Left lung (tissue), 14 donors: Measurements from ENCODE around the gene IL4I1. TPM values are rescaled to one million over a fixed set of nuclear protein-coding genes. Genes with fewer than 3 reads are reported as not detected.
"Not testable (repeated sequence)": the region's sequence is repeated elsewhere in the genome, so short reads cannot be mapped to it uniquely, and the experiment has no call there.

Experiments used
- ATAC-seq: fragments of 200-7000 bp; cut with Tn5 transposase; one replicate; pipeline ENCODE4 v1.9.1; 2020; ENCODE audit warnings: moderate library complexity
- DNase-seq, 4 donors: peaks; one replicate each; pipeline ENCODE4 v3.0.0-alpha.2; 2013 to 2020
- H3K27ac ChIP-seq, 2 donors: fragments of 200-600 bp; sonication (generic) in 1 of 2; one replicate each; pipeline versions ENCODE4 v1.5.0 to v1.8.0; 2020 to 2021
- H3K27me3 ChIP-seq, 2 donors: fragments of 200-600 bp; sonication (generic) in 1 of 2; one replicate each; pipeline versions ENCODE4 v1.5.0 to v1.8.0; 2020 to 2021
- H3K36me3 ChIP-seq, 2 donors: fragments of 200-600 bp; sonication (generic) in 1 of 2; one replicate each; pipeline versions ENCODE4 v1.5.0 to v1.8.0; 2020 to 2021
- H3K4me1 ChIP-seq, 2 donors: fragments of 200-600 bp; one replicate each; pipeline ENCODE4 v1.8.0; 2021
- H3K4me3 ChIP-seq, 2 donors: fragments of 200-600 bp; sonication (generic) in 1 of 2; one replicate each; pipeline versions ENCODE4 v1.5.0 to v1.8.0; 2020 to 2021; ENCODE audit warnings: mild to moderate bottlenecking in 1 of 2
- H3K9me3 ChIP-seq, 2 donors: fragments of 200-600 bp; sonication (generic) in 1 of 2; one replicate each; pipeline versions ENCODE4 v1.5.0 to v1.8.0; 2020 to 2021
- intact Hi-C, 2 donors: fragments of 100-400 bp; cut with DNase I; formaldehyde crosslinking; loops; one replicate each; pipeline versions ENCODE4 v1.11.2 to v1.14.2; 2022
- long read RNA-seq, 12 donors: library from polyadenylated mRNA in 2 of 12; unstranded in 2 of 12; transcript quantifications; one replicate each; pipeline ENCODE4 v2.0.0 and lab custom pipeline, GENCODE V29; 2019 to 2026
- polyA plus RNA-seq, 6 donors: library from polyadenylated mRNA; unstranded; fragments of 120-200 nt; gene quantifications; one replicate each; pipeline ENCODE4 v1.2.1, GENCODE V29; 2013; ENCODE audit not compliant: insufficient read length in 6 of 6
- total RNA-seq, 2 donors: library from RNA; stranded (reverse); fragmentation: NEBNext Ultra II Directional; extraction: Animal tissue kit (Norgen Biotek cat#: 25700); gene quantifications; one replicate each; pipeline ENCODE4 v1.2.1, GENCODE V29; 2021
- TF ChIP-seq, protein P1 (sequence below), 2 donors: fragments of 200-600 bp; sonication (generic) in 1 of 2; IDR thresholded peaks; one replicate each; pipeline versions ENCODE4 v1.5.0 to v1.8.0; 2021; ENCODE audit warnings: antibody characterized with exemption in 2 of 2
- donor health status: DM: no; HTN: yes; CAD: no.
- donor health status: DM: no; HTN: no; CAD: no.

Gene IL4I1, protein sequence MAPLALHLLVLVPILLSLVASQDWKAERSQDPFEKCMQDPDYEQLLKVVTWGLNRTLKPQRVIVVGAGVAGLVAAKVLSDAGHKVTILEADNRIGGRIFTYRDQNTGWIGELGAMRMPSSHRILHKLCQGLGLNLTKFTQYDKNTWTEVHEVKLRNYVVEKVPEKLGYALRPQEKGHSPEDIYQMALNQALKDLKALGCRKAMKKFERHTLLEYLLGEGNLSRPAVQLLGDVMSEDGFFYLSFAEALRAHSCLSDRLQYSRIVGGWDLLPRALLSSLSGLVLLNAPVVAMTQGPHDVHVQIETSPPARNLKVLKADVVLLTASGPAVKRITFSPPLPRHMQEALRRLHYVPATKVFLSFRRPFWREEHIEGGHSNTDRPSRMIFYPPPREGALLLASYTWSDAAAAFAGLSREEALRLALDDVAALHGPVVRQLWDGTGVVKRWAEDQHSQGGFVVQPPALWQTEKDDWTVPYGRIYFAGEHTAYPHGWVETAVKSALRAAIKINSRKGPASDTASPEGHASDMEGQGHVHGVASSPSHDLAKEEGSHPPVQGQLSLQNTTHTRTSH
- 1 to 10 TPM; 2.4 to 6.5 TPM for total RNA-seq
- polyA plus RNA-seq, result 1 to 10 TPM; 1.1 to 2.3 (median 1.7) TPM
- long read RNA-seq, donor 1, result 0 reads
- long read RNA-seq, donor 2, partial matches to known transcripts, result 0 of 1 reads
- long read RNA-seq, donor 2, other reads (novel, unspliced or antisense), result 0 of 1 reads
- long read RNA-seq, donor 3, partial matches to known transcripts, result 0 of 1 reads
- long read RNA-seq, donor 3, other reads (novel, unspliced or antisense), result 0 of 1 reads
- long read RNA-seq, donor 4, partial matches to known transcripts, result 1 of 3 reads
- long read RNA-seq, donor 4, other reads (novel, unspliced or antisense), result 1 of 3 reads
- long read RNA-seq, donor 5, result 0 reads
- long read RNA-seq, donor 6, result 0 reads
- long read RNA-seq, donor 7, result 0 reads
- long read RNA-seq, donor 8, partial matches to known transcripts, result 0 of 1 reads
- long read RNA-seq, donor 8, other reads (novel, unspliced or antisense), result 0 of 1 reads
- long read RNA-seq, donor 9, result 0 reads
- long read RNA-seq, donor 10, transcript IL4I1-202 (8 exons, 1,863 nt), result major isoform, 16 of 19 reads
- long read RNA-seq, donor 10, partial matches to known transcripts, result 1 of 19 reads
- long read RNA-seq, donor 10, other reads (novel, unspliced or antisense), result 2 of 19 reads
- long read RNA-seq, donor 11, result 0 reads
- long read RNA-seq, donor 12, result 0 reads

DNA sequence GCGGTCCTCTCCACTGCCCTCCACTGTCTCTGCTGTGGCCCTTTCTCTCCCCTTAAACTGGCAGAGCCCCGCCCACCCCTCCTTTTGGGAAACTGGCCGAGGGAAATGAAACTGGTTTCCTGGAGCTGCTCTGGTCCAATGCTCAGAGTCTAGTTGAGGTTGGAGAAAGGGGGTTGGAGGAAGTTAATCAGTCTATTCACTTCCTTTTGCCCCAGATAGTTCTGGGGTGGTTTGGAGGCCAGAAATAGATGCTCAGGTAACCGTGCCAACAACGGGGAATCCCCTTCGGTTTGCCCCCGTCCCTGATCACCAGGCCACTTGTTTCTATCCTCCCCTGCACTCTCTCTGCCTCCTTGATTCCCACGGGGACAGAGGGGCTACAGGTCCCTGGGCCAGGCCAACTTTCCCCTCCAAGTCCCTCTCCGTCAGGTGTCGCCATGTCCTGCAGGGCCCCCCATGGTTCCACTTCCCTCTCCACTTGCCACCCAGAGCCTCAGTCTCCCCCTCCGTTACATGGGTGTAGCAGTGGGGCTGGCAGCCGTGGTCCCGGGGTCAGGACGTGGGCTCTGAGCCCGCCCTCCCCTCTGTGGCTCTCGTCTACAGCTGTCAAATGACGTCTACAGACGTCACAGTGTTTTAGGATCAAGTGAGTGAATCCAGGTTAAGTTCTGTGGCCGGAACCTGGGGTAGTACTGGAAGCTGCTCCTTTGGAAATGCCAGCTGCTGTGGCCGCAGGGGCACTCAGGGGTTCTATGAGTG is at the start of gene IL4I1:
TSS of gene IL4I1 (minus strand) at position 25 of the 759 bp plus-strand sequence. CDS start 727 bp downstream, outside the sequence.
- peaks cover 7 to 27% of the 10 kb centered on the region in 2 donors for H3K4me1 ChIP-seq
- ATAC-seq, result peak; percentile 62
- H3K36me3 ChIP-seq, result no peaks in the 10 kb centered on the region
- peak in 1 of 4 donors; percentile 68 for DNase-seq
- TF ChIP-seq, protein P1, sequence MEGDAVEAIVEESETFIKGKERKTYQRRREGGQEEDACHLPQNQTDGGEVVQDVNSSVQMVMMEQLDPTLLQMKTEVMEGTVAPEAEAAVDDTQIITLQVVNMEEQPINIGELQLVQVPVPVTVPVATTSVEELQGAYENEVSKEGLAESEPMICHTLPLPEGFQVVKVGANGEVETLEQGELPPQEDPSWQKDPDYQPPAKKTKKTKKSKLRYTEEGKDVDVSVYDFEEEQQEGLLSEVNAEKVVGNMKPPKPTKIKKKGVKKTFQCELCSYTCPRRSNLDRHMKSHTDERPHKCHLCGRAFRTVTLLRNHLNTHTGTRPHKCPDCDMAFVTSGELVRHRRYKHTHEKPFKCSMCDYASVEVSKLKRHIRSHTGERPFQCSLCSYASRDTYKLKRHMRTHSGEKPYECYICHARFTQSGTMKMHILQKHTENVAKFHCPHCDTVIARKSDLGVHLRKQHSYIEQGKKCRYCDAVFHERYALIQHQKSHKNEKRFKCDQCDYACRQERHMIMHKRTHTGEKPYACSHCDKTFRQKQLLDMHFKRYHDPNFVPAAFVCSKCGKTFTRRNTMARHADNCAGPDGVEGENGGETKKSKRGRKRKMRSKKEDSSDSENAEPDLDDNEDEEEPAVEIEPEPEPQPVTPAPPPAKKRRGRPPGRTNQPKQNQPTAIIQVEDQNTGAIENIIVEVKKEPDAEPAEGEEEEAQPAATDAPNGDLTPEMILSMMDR (IDR thresholded peaks at IDR 0.05), result no peak
- intact Hi-C loops, result no loop called here
- peak within 1 kb of the TSS; percentile 59 to 75 for H3K27ac ChIP-seq
- H3K9me3 ChIP-seq, result no peaks in the 10 kb centered on the region
- peak within 1 kb of the TSS in 1 of 2 donors; percentile 14 for H3K4me3 ChIP-seq
- H3K27me3 ChIP-seq, result no peaks in the 10 kb centered on the region

DNA sequence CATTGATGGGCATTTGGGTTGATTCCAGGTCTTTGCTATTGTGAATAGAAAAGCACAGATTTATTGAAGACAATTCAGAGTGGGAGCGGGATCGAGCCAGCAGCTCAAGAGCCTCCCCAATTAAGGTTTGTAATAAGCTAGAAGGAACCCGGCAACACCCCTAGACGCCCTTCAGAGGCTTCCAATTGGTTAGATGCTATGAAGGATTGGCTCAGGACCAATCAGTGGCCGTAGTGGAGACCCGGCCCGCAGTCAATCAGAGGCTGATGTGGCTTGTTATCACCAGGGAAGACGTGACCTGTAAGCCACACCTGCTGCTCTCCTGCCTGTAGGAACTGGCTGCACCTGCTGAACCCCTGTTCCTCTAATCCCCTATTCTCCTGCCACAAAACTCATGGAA is 49.7 kb upstream of the IL4I1 start:
- Histone ChIP-seq H3K36me3 (no peaks in the 10 kb centered on the region), H3K4me3 (no peak overlapping the region), H3K4me1 (peaks cover 0 to under 1% of the 10 kb centered on the region in 2 donors), H3K27me3 (peaks cover 0 to 8% of the 10 kb centered on the region in 2 donors), H3K27ac (no peak overlapping the region), H3K9me3 (no peaks in the 10 kb centered on the region)
- DNase-seq (peak in 1 of 4 donors; percentile 24), ATAC-seq (no peak)
- TF ChIP-seq, protein P1 (IDR thresholded peaks at IDR 0.05), result no peak
- intact Hi-C loops, result no loop called here

DNA sequence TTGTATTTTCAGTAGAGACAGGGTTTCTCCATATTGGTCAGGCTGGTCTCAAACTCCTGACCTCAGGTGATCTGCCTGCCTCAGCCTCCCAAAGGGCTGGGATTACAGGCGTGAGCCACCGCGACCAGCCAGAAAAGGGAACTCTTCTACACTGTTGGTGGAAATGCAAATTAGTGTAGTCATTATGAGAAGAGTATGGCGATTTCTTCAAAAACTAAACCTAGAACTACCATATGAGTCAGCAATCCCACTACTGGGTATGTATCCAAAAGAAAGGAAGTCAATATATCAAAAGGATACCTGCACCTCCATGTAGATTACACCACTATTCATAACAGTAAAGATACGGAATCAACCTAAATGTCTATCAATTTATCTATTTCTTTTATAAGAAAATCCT is 47.9 kb upstream of the IL4I1 start:
- DNase-seq (peak in 1 of 4 donors; percentile 19), ATAC-seq (peak; percentile 37)
- peak overlapping the region in 1 of 2 donors; percentile 8 for H3K27ac ChIP-seq
- not testable (repeated sequence) for H3K27me3 ChIP-seq, H3K36me3 ChIP-seq, H3K4me3 ChIP-seq, H3K9me3 ChIP-seq, H3K4me1 ChIP-seq
- intact Hi-C loops, result loop anchor here in 1 of 2 donors (5.0 kb wide), 1 partner anchor 38 kb away; no protein-coding TSS in a partner anchor

DNA sequence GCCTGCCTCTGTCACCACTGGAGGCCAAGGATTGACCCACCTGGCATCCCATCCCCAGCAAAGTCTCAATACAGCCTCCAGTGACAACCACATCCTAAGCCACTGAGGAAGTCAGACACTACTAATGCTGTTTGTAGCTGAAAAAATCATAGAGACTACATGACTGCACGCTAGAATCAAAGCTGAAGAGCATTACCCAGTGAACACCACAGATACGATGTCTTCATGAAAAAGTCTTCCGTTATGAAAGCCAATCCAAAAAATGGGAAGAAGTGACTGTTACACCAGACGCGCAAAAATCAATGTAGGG is 43.8 kb upstream of the IL4I1 start:
- peaks cover 0 to 13% of the 10 kb centered on the region in 2 donors for H3K4me1 ChIP-seq
- no peaks in the 10 kb centered on the region for H3K9me3 ChIP-seq
- H3K27ac ChIP-seq, result no peak overlapping the region
- TF ChIP-seq, protein P1 (IDR thresholded peaks at IDR 0.05), result no peak
- no peaks in the 10 kb centered on the region for H3K27me3 ChIP-seq
- DNase-seq, result no peak
- no peaks in the 10 kb centered on the region for H3K36me3 ChIP-seq
- no peak overlapping the region for H3K4me3 ChIP-seq
- intact Hi-C loops, result loop anchor here in 1 of 2 donors (5.0 kb wide), 1 partner anchor 42 kb away; no protein-coding TSS in a partner anchor
- no peak for ATAC-seq
